Parathyroid adenoma (tissue), 2 donors: ENCODE results near the gene CATSPER4.

Experiments
- H2AFZ ChIP-seq: fragments of 300-600 bp; sonication (generic); one replicate; pipeline ENCODE4 v1.7.0; 2017; ENCODE audit warnings: antibody characterized with exemption, mild to moderate bottlenecking
- H3K27ac ChIP-seq: fragments of 300-600 bp; sonication (generic); one replicate; pipeline ENCODE4 v1.7.0; 2017
- H3K27me3 ChIP-seq: fragments of 300-600 bp; sonication (generic); one replicate; pipeline ENCODE4 v1.7.0; 2017; ENCODE audit warnings: low read length; ENCODE audit not compliant: control insufficient read depth, insufficient read depth
- H3K36me3 ChIP-seq: fragments of 300-600 bp; sonication (generic); one replicate; pipeline ENCODE4 v1.7.0; 2017; ENCODE audit warnings: low read length; ENCODE audit not compliant: control insufficient read depth, insufficient read depth
- H3K4me1 ChIP-seq: fragments of 300-600 bp; sonication (generic); one replicate; pipeline ENCODE4 v1.7.0; 2017; ENCODE audit warnings: control low read depth
- H3K4me2 ChIP-seq: fragments of 300-600 bp; sonication (generic); one replicate; pipeline ENCODE4 v1.7.0; 2017; ENCODE audit warnings: low read length
- H3K4me3 ChIP-seq: fragments of 300-600 bp; sonication (generic); one replicate; pipeline ENCODE4 v1.7.0; 2017; ENCODE audit warnings: low read depth, low read length
- H3K79me2 ChIP-seq: fragments of 300-600 bp; sonication (generic); one replicate; pipeline ENCODE4 v1.7.0; 2017; ENCODE audit warnings: control low read depth
- H3K9ac ChIP-seq: fragments of 300-600 bp; sonication (generic); one replicate; pipeline ENCODE4 v1.7.0; 2017; ENCODE audit warnings: mild to moderate bottlenecking
- H3K9me3 ChIP-seq: fragments of 300-600 bp; sonication (generic); one replicate; pipeline ENCODE4 v1.7.0; 2017; ENCODE audit warnings: low read length; ENCODE audit not compliant: control insufficient read depth
- CTCF ChIP-seq: fragments of 300-600 bp; sonication (generic); IDR thresholded peaks from one replicate; pipeline ENCODE4 v1.7.0; 2017; ENCODE audit warnings: antibody characterized with exemption, mild to moderate bottlenecking
- donor health status: primary hyperparathyroidism.

Gene CATSPER4

DNA sequence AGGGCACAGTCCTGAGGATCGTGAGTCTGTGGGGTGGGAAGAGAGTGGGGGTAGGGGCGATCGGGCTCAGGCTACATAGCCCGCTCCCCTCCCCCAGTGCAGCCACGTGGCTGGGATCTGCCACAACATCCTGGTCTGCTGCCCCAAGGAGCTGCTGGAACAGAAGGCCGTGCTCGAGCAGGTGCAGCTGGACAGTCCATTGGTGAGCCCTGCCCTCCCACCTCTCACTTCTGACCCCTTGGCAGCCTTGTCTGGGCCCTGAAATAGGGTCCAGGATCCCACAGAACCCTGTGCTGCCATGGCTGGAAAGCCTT, 8.1 kb upstream of the CATSPER4 start:
- Histone ChIP-seq H3K9me3 (no peaks in the 10 kb centered on the region), H3K79me2 (no peaks in the 10 kb centered on the region), H3K4me3 (no peak overlapping the region), H3K27me3 (no peaks in the 10 kb centered on the region), H3K4me2 (no peak overlapping the region), H3K4me1 (peaks cover 4% of the 10 kb centered on the region), H3K36me3 (no peaks in the 10 kb centered on the region), H3K9ac (no peak overlapping the region), H3K27ac (no peak overlapping the region), H2AFZ (no peak overlapping the region)
- no peak for TF ChIP-seq CTCF

DNA sequence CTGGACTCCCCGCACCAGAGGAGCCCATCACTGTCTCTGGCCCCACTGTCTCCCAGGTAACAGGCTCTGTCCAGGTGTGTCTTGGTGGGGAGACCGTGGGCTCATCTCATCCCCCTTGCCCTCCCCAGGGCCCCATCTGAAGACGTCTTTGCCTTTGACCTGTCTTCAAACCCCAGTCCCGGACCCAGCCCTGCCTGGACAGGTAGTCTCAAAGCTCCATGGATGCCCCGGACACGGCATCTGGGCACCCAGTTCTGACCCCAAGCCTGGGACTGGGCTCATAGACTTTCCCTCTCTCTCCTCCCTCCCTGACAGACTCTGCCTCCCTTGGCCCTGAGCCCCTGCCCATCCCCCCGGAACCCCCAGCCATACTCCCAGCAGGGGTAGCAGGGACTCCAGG, 6.3 kb upstream of the CATSPER4 start:
- Histone ChIP-seq H3K79me2 (no peaks in the 10 kb centered on the region), H3K27me3 (no peaks in the 10 kb centered on the region), H3K9ac (no peak overlapping the region), H3K27ac (no peak overlapping the region), H2AFZ (no peak overlapping the region), H3K36me3 (no peaks in the 10 kb centered on the region), H3K4me3 (no peak overlapping the region), H3K4me2 (no peak overlapping the region), H3K4me1 (no peaks in the 10 kb centered on the region), H3K9me3 (no peaks in the 10 kb centered on the region)
- no peak for TF ChIP-seq CTCF

DNA sequence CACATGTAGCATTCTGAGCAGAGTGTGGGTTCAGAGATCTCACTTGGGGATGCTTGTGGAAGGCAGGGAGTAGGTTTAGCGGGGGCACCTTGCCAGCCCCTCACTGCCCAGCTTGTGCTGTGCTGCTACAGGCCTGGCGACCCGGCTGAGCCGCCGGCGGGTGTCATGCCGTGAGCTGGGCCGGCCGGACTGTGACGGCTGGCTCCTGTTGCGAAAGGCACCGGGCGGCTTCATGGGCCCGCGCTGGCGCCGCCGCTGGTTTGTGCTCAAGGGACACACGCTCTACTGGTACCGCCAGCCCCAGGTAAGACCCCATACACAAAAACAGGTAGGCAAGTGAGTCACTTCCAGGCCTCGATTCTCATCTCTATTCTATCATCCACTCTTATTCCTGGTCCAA, 5.5 kb upstream of the CATSPER4 start:
- no peak for TF ChIP-seq CTCF
- no peak overlapping the region for H3K27ac ChIP-seq
- no peak overlapping the region for H3K9ac ChIP-seq
- no peak overlapping the region for H2AFZ ChIP-seq
- H3K4me3 ChIP-seq: no peak overlapping the region
- no peaks in the 10 kb centered on the region for H3K79me2 ChIP-seq
- H3K4me1 ChIP-seq: no peaks in the 10 kb centered on the region
- no peaks in the 10 kb centered on the region for H3K9me3 ChIP-seq
- no peaks in the 10 kb centered on the region for H3K36me3 ChIP-seq
- no peak overlapping the region for H3K4me2 ChIP-seq
- H3K27me3 ChIP-seq: no peaks in the 10 kb centered on the region

GRCh38 chr1:26187882-26188281, 2.5 kb upstream of the CATSPER4 start:
- no peaks in the 10 kb centered on the region for H3K79me2 ChIP-seq
- no peaks in the 10 kb centered on the region for H3K9me3 ChIP-seq
- H3K4me3 ChIP-seq: no peak overlapping the region
- H3K27ac ChIP-seq: no peak overlapping the region
- H3K36me3 ChIP-seq: no peaks in the 10 kb centered on the region
- H3K4me2 ChIP-seq: no peak overlapping the region
- TF ChIP-seq CTCF: no peak
- no peak overlapping the region for H2AFZ ChIP-seq
- H3K27me3 ChIP-seq: no peaks in the 10 kb centered on the region
- no peaks in the 10 kb centered on the region for H3K4me1 ChIP-seq
- no peak overlapping the region for H3K9ac ChIP-seq

DNA sequence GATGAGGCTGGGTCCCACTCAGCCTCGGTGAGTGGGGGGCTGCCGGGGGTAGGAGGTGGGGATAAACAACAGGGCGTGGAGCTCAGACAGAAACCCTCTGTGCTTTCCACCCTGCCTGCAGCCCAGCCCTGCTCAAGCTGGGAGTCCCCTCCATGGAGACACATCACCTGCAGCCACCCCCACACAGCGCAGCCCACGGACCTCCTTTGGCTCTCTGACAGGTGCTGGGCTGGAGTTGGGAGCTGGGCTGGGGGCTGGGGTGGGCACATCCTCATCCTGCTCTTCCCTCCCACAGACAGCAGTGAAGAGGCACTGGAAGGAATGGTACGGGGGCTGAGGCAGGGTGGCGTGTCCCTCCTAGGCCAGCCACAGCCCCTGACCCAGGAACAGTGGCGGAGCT, 1.9 kb upstream of the CATSPER4 start:
- TF ChIP-seq CTCF: no peak
- no peaks in the 10 kb centered on the region for H3K79me2 ChIP-seq
- H3K4me2 ChIP-seq: no peak overlapping the region
- H3K9me3 ChIP-seq: no peaks in the 10 kb centered on the region
- H2AFZ ChIP-seq: no peak overlapping the region
- H3K27ac ChIP-seq: no peak overlapping the region
- H3K9ac ChIP-seq: no peak overlapping the region
- no peaks in the 10 kb centered on the region for H3K27me3 ChIP-seq
- no peak overlapping the region for H3K4me3 ChIP-seq
- H3K4me1 ChIP-seq: no peaks in the 10 kb centered on the region
- no peaks in the 10 kb centered on the region for H3K36me3 ChIP-seq
